HepG2 (cell line): ENCODE data around the gene ZBTB7A. TPM values are rescaled to one million over a fixed set of nuclear protein-coding genes. Genes with fewer than 3 reads are reported as not detected.

Experiments
- CBX1 ChIP-seq: IDR thresholded peaks from one replicate; pipeline ENCODE4 v1.6.1; 2016; ENCODE audit warnings: antibody characterized with exemption, low read depth
- EZH2 ChIP-seq: conservative IDR thresholded peaks from 2 replicates; pipeline ENCODE4 v1.6.1; 2012; ENCODE audit warnings: mild to moderate bottlenecking, low read depth, low read length, moderate library complexity
- NR2F1 ChIP-seq, 2 experiments: fragments of 450-650 bp in 1 of 2; formaldehyde crosslinking in 1 of 2; IDR thresholded peaks; 2 replicates each; pipeline versions ENCODE4 v1.5.0 to v1.6.1; 2016 to 2020; ENCODE audit warnings: mild to moderate bottlenecking in 1 of 2, missing compliant biosample characterization in 1 of 2, missing genetic modification reagents in 1 of 2, moderate library complexity in 1 of 2
- RORA ChIP-seq: sonication (generic); formaldehyde crosslinking; IDR thresholded peaks from 2 replicates; pipeline ENCODE4 v1.5.0; 2020; ENCODE audit warnings: mild to moderate bottlenecking, missing genetic modification reagents, moderate library complexity
- TBX2 ChIP-seq: sonication (generic); formaldehyde crosslinking; IDR thresholded peaks from 2 replicates; pipeline ENCODE4 v1.5.0; 2020; ENCODE audit warnings: missing genetic modification reagents, mild to moderate bottlenecking, borderline replicate concordance
- YY1 ChIP-seq: IDR thresholded peaks from 2 replicates; pipeline ENCODE4 v1.6.1; 2011; ENCODE audit warnings: low read length, low read depth, moderate library complexity, mild to moderate bottlenecking; ENCODE audit not compliant: insufficient read depth, insufficient replicate concordance
- ZNF451 ChIP-seq: sonication (generic); formaldehyde crosslinking; IDR thresholded peaks from 2 replicates; pipeline ENCODE4 v1.5.0; 2020; ENCODE audit warnings: mild to moderate bottlenecking, missing genetic modification reagents
- ZNF570 ChIP-seq: sonication (generic); formaldehyde crosslinking; IDR thresholded peaks from 2 replicates; pipeline ENCODE4 v1.4.0; 2020; ENCODE audit warnings: mild to moderate bottlenecking, missing genetic modification reagents, borderline replicate concordance
- polyA plus RNA-seq, 8 experiments: library from polyadenylated mRNA; depleted of rRNA in 3 of 8; stranded (reverse) in 7 of 8; unstranded in 1 of 8; fragments of >200 nt; fragmentation: Illumina TruSeq in 4 of 8; extraction: Trizol in 4 of 8; gene quantifications; 2 replicates each; pipeline versions ENCODE4 v1.2.1 to v1.2.3, GENCODE V29; 2011 to 2016; ENCODE audit warnings: low read depth in 4 of 8, missing spikeins in 1 of 8, mixed read lengths in 1 of 8; ENCODE audit not compliant: insufficient read depth in 1 of 8
- total RNA-seq, 5 experiments: library from RNA; depleted of rRNA; stranded (reverse); fragments of >200 nt; fragmentation: Illumina TruSeq; extraction: Trizol; gene quantifications; 2 replicates each; pipeline ENCODE4 v1.2.3, GENCODE V29; 2016; ENCODE audit warnings: low read depth in 1 of 5
- TF ChIP-seq, protein P1 (sequence below), 2 experiments: sonication (generic) in 1 of 2; formaldehyde crosslinking in 1 of 2; IDR thresholded peaks; 2 replicates each; pipeline versions ENCODE4 v1.6.1 to v1.9.0; 2014 to 2022; ENCODE audit warnings: antibody characterized with exemption in 1 of 2, borderline replicate concordance in 1 of 2, inconsistent platforms in 1 of 2, low read depth in 1 of 2, missing genetic modification reagents in 1 of 2
- TF ChIP-seq, protein P2 (sequence below): IDR thresholded peaks from 2 replicates; pipeline ENCODE4 v1.6.1; 2016; ENCODE audit warnings: low read depth, borderline replicate concordance
- TF ChIP-seq, protein P3 (sequence below): IDR thresholded peaks from 2 replicates; pipeline ENCODE4 v1.6.1; 2018; ENCODE audit warnings: missing genetic modification reagents
- TF ChIP-seq, protein P4 (sequence below): sonication (generic); formaldehyde crosslinking; IDR thresholded peaks from 2 replicates; pipeline ENCODE4 v1.5.1; 2020; ENCODE audit warnings: missing genetic modification reagents, mild to moderate bottlenecking, borderline replicate concordance
- TF ChIP-seq, protein P5 (sequence below): sonication (generic); formaldehyde crosslinking; IDR thresholded peaks from 2 replicates; pipeline ENCODE4 v1.4.0; 2020; ENCODE audit warnings: mild to moderate bottlenecking, missing genetic modification reagents

The ZBTB7A gene
- total and polyA plus RNA-seq, 2 of the 13 experiments (the other 11 are each of a cell fraction or from before 2014, with no cell fraction given), result 3.6 to 4.0 TPM

DNA sequence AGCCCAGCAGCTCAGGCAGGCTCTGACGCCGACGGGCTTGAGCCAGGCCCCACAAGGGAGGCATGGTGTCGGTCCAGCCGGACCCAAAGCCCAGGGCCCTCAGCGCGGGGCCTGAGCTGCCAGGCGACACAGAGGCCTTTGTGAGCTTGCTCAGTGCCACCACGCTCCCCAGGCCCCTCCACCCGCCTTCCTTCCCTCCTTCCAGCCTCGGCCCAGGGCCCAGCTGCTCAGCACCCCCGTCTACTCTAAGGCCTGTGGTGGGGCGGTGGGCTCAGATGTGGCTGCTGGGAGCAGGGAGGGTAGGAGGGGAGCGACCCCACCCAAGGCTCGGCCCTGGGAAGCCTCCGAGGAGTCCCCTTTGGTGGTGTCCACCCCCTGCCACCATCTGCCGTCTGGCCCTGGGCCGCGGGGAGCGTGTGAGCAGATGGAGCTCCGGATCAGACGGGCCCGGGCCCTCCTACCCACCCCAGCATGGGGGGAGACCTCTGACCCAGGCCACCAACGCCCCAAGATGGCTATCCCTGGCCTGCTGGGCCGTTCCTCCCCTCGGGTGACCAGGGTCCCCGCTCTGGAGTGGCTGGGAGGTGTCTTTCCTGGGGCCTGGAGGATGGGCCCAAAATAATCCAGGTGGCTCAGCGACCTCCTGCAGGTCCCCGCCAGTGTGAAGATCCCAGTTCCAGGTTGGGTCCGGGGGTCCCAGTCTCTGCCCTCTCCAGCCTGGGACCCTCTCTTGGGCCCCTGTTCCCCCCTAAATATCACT, 7.8 kb downstream of the ZBTB7A start (continued):
- TF ChIP-seq, protein P1, sequence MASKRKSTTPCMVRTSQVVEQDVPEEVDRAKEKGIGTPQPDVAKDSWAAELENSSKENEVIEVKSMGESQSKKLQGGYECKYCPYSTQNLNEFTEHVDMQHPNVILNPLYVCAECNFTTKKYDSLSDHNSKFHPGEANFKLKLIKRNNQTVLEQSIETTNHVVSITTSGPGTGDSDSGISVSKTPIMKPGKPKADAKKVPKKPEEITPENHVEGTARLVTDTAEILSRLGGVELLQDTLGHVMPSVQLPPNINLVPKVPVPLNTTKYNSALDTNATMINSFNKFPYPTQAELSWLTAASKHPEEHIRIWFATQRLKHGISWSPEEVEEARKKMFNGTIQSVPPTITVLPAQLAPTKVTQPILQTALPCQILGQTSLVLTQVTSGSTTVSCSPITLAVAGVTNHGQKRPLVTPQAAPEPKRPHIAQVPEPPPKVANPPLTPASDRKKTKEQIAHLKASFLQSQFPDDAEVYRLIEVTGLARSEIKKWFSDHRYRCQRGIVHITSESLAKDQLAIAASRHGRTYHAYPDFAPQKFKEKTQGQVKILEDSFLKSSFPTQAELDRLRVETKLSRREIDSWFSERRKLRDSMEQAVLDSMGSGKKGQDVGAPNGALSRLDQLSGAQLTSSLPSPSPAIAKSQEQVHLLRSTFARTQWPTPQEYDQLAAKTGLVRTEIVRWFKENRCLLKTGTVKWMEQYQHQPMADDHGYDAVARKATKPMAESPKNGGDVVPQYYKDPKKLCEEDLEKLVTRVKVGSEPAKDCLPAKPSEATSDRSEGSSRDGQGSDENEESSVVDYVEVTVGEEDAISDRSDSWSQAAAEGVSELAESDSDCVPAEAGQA (IDR thresholded peaks at IDR 0.05; ENCODE audit: low read depth), result no peak
- TF ChIP-seq, protein P1 (CRISPR knock-in tag; IDR thresholded peaks at IDR 0.05; ENCODE audit: borderline replicate concordance), result no peak
- TF ChIP-seq ZNF570, result no peak
- no peak for TF ChIP-seq NR2F1 (CRISPR knock-in tag; IDR thresholded peaks at IDR 0.05)
- TF ChIP-seq RORA, result no peak
- TF ChIP-seq YY1, result peak; percentile 18
- no peak for TF ChIP-seq ZNF451
- no peak for TF ChIP-seq EZH2
- TF ChIP-seq, protein P2, sequence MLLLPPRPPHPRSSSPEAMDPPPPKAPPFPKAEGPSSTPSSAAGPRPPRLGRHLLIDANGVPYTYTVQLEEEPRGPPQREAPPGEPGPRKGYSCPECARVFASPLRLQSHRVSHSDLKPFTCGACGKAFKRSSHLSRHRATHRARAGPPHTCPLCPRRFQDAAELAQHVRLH (CRISPR knock-in tag), result no peak
- TF ChIP-seq CBX1, result no peak
- TF ChIP-seq, protein P3, sequence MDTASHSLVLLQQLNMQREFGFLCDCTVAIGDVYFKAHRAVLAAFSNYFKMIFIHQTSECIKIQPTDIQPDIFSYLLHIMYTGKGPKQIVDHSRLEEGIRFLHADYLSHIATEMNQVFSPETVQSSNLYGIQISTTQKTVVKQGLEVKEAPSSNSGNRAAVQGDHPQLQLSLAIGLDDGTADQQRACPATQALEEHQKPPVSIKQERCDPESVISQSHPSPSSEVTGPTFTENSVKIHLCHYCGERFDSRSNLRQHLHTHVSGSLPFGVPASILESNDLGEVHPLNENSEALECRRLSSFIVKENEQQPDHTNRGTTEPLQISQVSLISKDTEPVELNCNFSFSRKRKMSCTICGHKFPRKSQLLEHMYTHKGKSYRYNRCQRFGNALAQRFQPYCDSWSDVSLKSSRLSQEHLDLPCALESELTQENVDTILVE (CRISPR knock-in tag), result no peak
- TF ChIP-seq TBX2 (CRISPR knock-in tag), result no peak
- TF ChIP-seq, protein P4, sequence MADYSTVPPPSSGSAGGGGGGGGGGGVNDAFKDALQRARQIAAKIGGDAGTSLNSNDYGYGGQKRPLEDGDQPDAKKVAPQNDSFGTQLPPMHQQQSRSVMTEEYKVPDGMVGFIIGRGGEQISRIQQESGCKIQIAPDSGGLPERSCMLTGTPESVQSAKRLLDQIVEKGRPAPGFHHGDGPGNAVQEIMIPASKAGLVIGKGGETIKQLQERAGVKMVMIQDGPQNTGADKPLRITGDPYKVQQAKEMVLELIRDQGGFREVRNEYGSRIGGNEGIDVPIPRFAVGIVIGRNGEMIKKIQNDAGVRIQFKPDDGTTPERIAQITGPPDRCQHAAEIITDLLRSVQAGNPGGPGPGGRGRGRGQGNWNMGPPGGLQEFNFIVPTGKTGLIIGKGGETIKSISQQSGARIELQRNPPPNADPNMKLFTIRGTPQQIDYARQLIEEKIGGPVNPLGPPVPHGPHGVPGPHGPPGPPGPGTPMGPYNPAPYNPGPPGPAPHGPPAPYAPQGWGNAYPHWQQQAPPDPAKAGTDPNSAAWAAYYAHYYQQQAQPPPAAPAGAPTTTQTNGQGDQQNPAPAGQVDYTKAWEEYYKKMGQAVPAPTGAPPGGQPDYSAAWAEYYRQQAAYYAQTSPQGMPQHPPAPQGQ, result no peak
- TF ChIP-seq, protein P5, sequence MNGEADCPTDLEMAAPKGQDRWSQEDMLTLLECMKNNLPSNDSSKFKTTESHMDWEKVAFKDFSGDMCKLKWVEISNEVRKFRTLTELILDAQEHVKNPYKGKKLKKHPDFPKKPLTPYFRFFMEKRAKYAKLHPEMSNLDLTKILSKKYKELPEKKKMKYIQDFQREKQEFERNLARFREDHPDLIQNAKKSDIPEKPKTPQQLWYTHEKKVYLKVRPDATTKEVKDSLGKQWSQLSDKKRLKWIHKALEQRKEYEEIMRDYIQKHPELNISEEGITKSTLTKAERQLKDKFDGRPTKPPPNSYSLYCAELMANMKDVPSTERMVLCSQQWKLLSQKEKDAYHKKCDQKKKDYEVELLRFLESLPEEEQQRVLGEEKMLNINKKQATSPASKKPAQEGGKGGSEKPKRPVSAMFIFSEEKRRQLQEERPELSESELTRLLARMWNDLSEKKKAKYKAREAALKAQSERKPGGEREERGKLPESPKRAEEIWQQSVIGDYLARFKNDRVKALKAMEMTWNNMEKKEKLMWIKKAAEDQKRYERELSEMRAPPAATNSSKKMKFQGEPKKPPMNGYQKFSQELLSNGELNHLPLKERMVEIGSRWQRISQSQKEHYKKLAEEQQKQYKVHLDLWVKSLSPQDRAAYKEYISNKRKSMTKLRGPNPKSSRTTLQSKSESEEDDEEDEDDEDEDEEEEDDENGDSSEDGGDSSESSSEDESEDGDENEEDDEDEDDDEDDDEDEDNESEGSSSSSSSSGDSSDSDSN (CRISPR knock-in tag), result peak; percentile 96
